ENCODE data around the gene RNF19B. TPM values are rescaled to one million over a fixed set of nuclear protein-coding genes. Genes with fewer than 3 reads are reported as not detected.
A peak's percentile ranks its signal among the peaks of the same experiment; 100 is the strongest.

RNF19B gene
- total RNA-seq, 1 experiment from 2014 or later: 41.3 TPM

GRCh38 chr1:32937061-32937460 lies 27.5 kb downstream of the RNF19B start:
- H3K9me3 Mint-ChIP-seq (ENCODE audit: unreplicated experiment): no peaks in the 10 kb centered on the region
- ChIA-PET CTCF (interaction anchor here (0.9 to 11.2 kb wide), 6 partner anchors 70 to 149 kb away, joined by 3 to 140 read pairs (median 6); no protein-coding TSS in a partner anchor), POLR2A (interaction anchor here (1.3 to 3.0 kb wide), 2 partner anchors 11 to 44 kb away, joined by 3 to 10 read pairs; no protein-coding TSS in a partner anchor)
- intact Hi-C loops (cut with micrococcal nuclease): no loop called here
- H3K36me3 Mint-ChIP-seq (ENCODE audit: insufficient read depth, unreplicated experiment): peaks cover 63% of the 10 kb centered on the region
- no TSS peak for BruUV-seq (replicated peaks)
- peak overlapping the region; percentile 23 for H3K27ac Mint-ChIP-seq (ENCODE audit: low read depth, unreplicated experiment)
- DNase-seq (ENCODE audit: unreplicated experiment): no peak
- no peak overlapping the region for H3K4me3 Mint-ChIP-seq (ENCODE audit: unreplicated experiment)
- TF ChIP-seq CTCF (IDR thresholded peaks at IDR 0.05; ENCODE audit: unreplicated experiment): no peak
- no peaks in the 10 kb centered on the region for H3K27me3 Mint-ChIP-seq (ENCODE audit: insufficient read depth, unreplicated experiment)
- peaks cover 18% of the 10 kb centered on the region for H3K4me1 Mint-ChIP-seq (ENCODE audit: insufficient read depth, unreplicated experiment)

GRCh38 chr1:32934535-32934934 lies 30.1 kb downstream of the RNF19B start:
- no peak overlapping the region for H3K4me3 Mint-ChIP-seq (ENCODE audit: unreplicated experiment)
- POLR2A ChIA-PET: interaction anchor here (0.7 to 5.9 kb wide), 9 partner anchors 9 to 196 kb away, joined by 3 to 63 read pairs (median 6); no protein-coding TSS in a partner anchor
- H3K4me1 Mint-ChIP-seq (ENCODE audit: insufficient read depth, unreplicated experiment): peaks cover 14% of the 10 kb centered on the region
- no peak for TF ChIP-seq CTCF (IDR thresholded peaks at IDR 0.05; ENCODE audit: unreplicated experiment)
- DNase-seq (ENCODE audit: unreplicated experiment): no peak
- H3K27ac Mint-ChIP-seq (ENCODE audit: low read depth, unreplicated experiment): no peak overlapping the region
- CTCF ChIA-PET: interaction anchor here (0.6 to 11.2 kb wide), 22 partner anchors 9 to 161 kb away, joined by 3 to 140 read pairs (median 6); partner anchors contain the start of gene AZIN2
- H3K36me3 Mint-ChIP-seq (ENCODE audit: insufficient read depth, unreplicated experiment): peaks cover 41% of the 10 kb centered on the region
- intact Hi-C loops (cut with micrococcal nuclease): no loop called here
- H3K27me3 Mint-ChIP-seq (ENCODE audit: insufficient read depth, unreplicated experiment): no peaks in the 10 kb centered on the region
- no peaks in the 10 kb centered on the region for H3K9me3 Mint-ChIP-seq (ENCODE audit: unreplicated experiment)
- BruUV-seq (replicated peaks): no TSS peak

- no TSS peak for BruUV-seq (replicated peaks)
- peak; percentile 47 for DNase-seq (ENCODE audit: unreplicated experiment)
- H3K4me1 Mint-ChIP-seq (ENCODE audit: insufficient read depth, unreplicated experiment): peaks cover 10% of the 10 kb centered on the region
- no peak for TF ChIP-seq CTCF (IDR thresholded peaks at IDR 0.05; ENCODE audit: unreplicated experiment)
- POLR2A ChIA-PET: interaction anchor here (0.6 to 5.9 kb wide), 17 partner anchors 10 to 197 kb away, joined by 3 to 63 read pairs (median 5); partner anchors contain the start of gene RNF19B
- H3K27ac Mint-ChIP-seq (ENCODE audit: low read depth, unreplicated experiment): no peak overlapping the region
- peaks cover 34% of the 10 kb centered on the region for H3K36me3 Mint-ChIP-seq (ENCODE audit: insufficient read depth, unreplicated experiment)
- H3K4me3 Mint-ChIP-seq (ENCODE audit: unreplicated experiment): peak overlapping the region; percentile 2
- CTCF ChIA-PET: interaction anchor here (0.6 to 11.2 kb wide), 36 partner anchors 10 to 534 kb away, joined by 3 to 140 read pairs (median 4); partner anchors contain the start of gene AZIN2
- no peaks in the 10 kb centered on the region for H3K27me3 Mint-ChIP-seq (ENCODE audit: insufficient read depth, unreplicated experiment)
- intact Hi-C loops (cut with micrococcal nuclease): loop anchor here (1.0 to 2.0 kb wide), 4 partner anchors 29 to 152 kb away; no protein-coding TSS in a partner anchor
- no peaks in the 10 kb centered on the region for H3K9me3 Mint-ChIP-seq (ENCODE audit: unreplicated experiment)
Measured at GRCh38 chr1:32933742-32934322, 30.8 kb downstream of the RNF19B start.

- TF ChIP-seq CTCF (IDR thresholded peaks at IDR 0.05; ENCODE audit: unreplicated experiment): no peak
- peaks cover 10% of the 10 kb centered on the region for H3K4me1 Mint-ChIP-seq (ENCODE audit: insufficient read depth, unreplicated experiment)
- peaks cover 16% of the 10 kb centered on the region for H3K36me3 Mint-ChIP-seq (ENCODE audit: insufficient read depth, unreplicated experiment)
- no peak overlapping the region for H3K27ac Mint-ChIP-seq (ENCODE audit: low read depth, unreplicated experiment)
- no peak for DNase-seq (ENCODE audit: unreplicated experiment)
- ChIA-PET CTCF (interaction anchor here (0.5 to 11.2 kb wide), 20 partner anchors 9 to 195 kb away, joined by 3 to 140 read pairs (median 4); partner anchors contain the start of gene AZIN2), POLR2A (interaction anchor here (0.9 to 5.9 kb wide), 4 partner anchors 17 to 155 kb away, joined by 3 to 63 read pairs (median 4); partner anchors contain the start of gene RNF19B)
- intact Hi-C loops (cut with micrococcal nuclease): loop anchor here (2.0 kb wide), 1 partner anchor 123 kb away; no protein-coding TSS in a partner anchor
- H3K27me3 Mint-ChIP-seq (ENCODE audit: insufficient read depth, unreplicated experiment): no peaks in the 10 kb centered on the region
- no peaks in the 10 kb centered on the region for H3K9me3 Mint-ChIP-seq (ENCODE audit: unreplicated experiment)
- no peak overlapping the region for H3K4me3 Mint-ChIP-seq (ENCODE audit: unreplicated experiment)
- no TSS peak for BruUV-seq (replicated peaks)
Measured at GRCh38 chr1:32931760-32932159, 32.8 kb downstream of the RNF19B start.

Measured in MCF 10A (cell line).